H9 (cell line): Measurements from ENCODE around the gene IFT81. TPM values are rescaled to one million over a fixed set of nuclear protein-coding genes. Genes with fewer than 3 reads are reported as not detected.

ENCODE experiments used
- DNase-seq: peaks from one replicate; pipeline ENCODE4 v3.0.0-alpha.2; 2017
- H2AFZ ChIP-seq: one replicate; pipeline ENCODE4 v1.6.1; 2013; ENCODE audit warnings: mild to moderate bottlenecking, low read length, control low read depth, moderate library complexity
- H2AK5ac ChIP-seq: 2 replicates; pipeline ENCODE4 v1.6.1; 2013; ENCODE audit warnings: low read length, control low read depth, mixed read lengths; ENCODE audit not compliant: insufficient read length
- H2BK120ac ChIP-seq: one replicate; pipeline ENCODE4 v1.6.1; 2013; ENCODE audit warnings: low read depth, mild to moderate bottlenecking, low read length, control low read depth, inconsistent platforms; ENCODE audit not compliant: poor library complexity, severe bottlenecking
- H2BK12ac ChIP-seq: 2 replicates; pipeline ENCODE4 v1.6.1; 2013; ENCODE audit warnings: low read length, control low read depth, mixed read lengths, low read depth; ENCODE audit not compliant: insufficient read length
- H2BK15ac ChIP-seq: 2 replicates; pipeline ENCODE4 v1.6.1; 2013; ENCODE audit warnings: low read depth, low read length, control low read depth
- H2BK20ac ChIP-seq: one replicate; pipeline ENCODE4 v1.6.1; 2013; ENCODE audit warnings: low read depth, mild to moderate bottlenecking, low read length, control low read depth, inconsistent platforms; ENCODE audit not compliant: poor library complexity, severe bottlenecking
- H2BK5ac ChIP-seq: 2 replicates; pipeline ENCODE4 v1.6.1; 2013; ENCODE audit warnings: low read length, control low read depth, mixed read lengths; ENCODE audit not compliant: insufficient read length
- H3K14ac ChIP-seq: 2 replicates; pipeline ENCODE4 v1.6.1; 2013; ENCODE audit warnings: low read length, control low read depth; ENCODE audit not compliant: insufficient read depth
- H3K18ac ChIP-seq: 2 replicates; pipeline ENCODE4 v1.6.1; 2013; ENCODE audit warnings: low read depth, mild to moderate bottlenecking, mixed read lengths, low read length, control low read depth; ENCODE audit not compliant: insufficient read length
- H3K23ac ChIP-seq: 2 replicates; pipeline ENCODE4 v1.6.1; 2013; ENCODE audit warnings: low read length, control low read depth, mixed read lengths, low read depth; ENCODE audit not compliant: insufficient read length
- H3K23me2 ChIP-seq: 2 replicates; pipeline ENCODE4 v1.6.1; 2013; ENCODE audit warnings: low read depth, mild to moderate bottlenecking, mixed read lengths, low read length, control low read depth; ENCODE audit not compliant: insufficient read length, poor library complexity, severe bottlenecking
- H3K27ac ChIP-seq: 2 replicates; pipeline ENCODE4 v1.5.1; 2013; ENCODE audit warnings: low read length, control low read depth, mixed read lengths, low read depth; ENCODE audit not compliant: insufficient read length
- H3K27me3 ChIP-seq: 2 replicates; pipeline ENCODE4 v1.6.1; 2013; ENCODE audit warnings: low read length, control low read depth, inconsistent platforms; ENCODE audit not compliant: insufficient read depth
- H3K4ac ChIP-seq: 2 replicates; pipeline ENCODE4 v1.6.1; 2013; ENCODE audit warnings: low read depth, mild to moderate bottlenecking, control low read depth, inconsistent platforms, low read length, moderate library complexity
- H3K4me1 ChIP-seq: 2 replicates; pipeline ENCODE4 v1.6.1; 2013; ENCODE audit warnings: low read length, control low read depth, inconsistent platforms; ENCODE audit not compliant: insufficient read depth
- H3K4me2 ChIP-seq: 2 replicates; pipeline ENCODE4 v1.6.1; 2013; ENCODE audit warnings: low read length, control low read depth, mixed read lengths; ENCODE audit not compliant: insufficient read length, insufficient read depth
- H3K56ac ChIP-seq: 2 replicates; pipeline ENCODE4 v1.6.1; 2013; ENCODE audit warnings: low read depth, mild to moderate bottlenecking, mixed read lengths, low read length, control low read depth; ENCODE audit not compliant: insufficient read length
- H3K79me1 ChIP-seq: 2 replicates; pipeline ENCODE4 v1.6.1; 2013; ENCODE audit warnings: low read depth, mild to moderate bottlenecking, moderate library complexity, low read length, control low read depth, inconsistent platforms; ENCODE audit not compliant: insufficient read depth, poor library complexity, severe bottlenecking
- H3K79me2 ChIP-seq: 2 replicates; pipeline ENCODE4 v1.6.1; 2013; ENCODE audit warnings: low read length, control low read depth, inconsistent platforms; ENCODE audit not compliant: insufficient read depth
- H3K9ac ChIP-seq: 2 replicates; pipeline ENCODE4 v1.6.1; 2013; ENCODE audit warnings: low read length, control low read depth, mixed read lengths; ENCODE audit not compliant: insufficient read length; ENCODE audit errors: extremely low read depth
- H3K9me3 ChIP-seq: one replicate; pipeline ENCODE4 v1.6.1; 2013; ENCODE audit warnings: low read depth, low read length, inconsistent platforms; ENCODE audit not compliant: control insufficient read depth
- H3T11ph ChIP-seq: one replicate; pipeline ENCODE4 v1.6.1; 2013; ENCODE audit warnings: mild to moderate bottlenecking, low read length, control low read depth, inconsistent platforms
- H4K20me1 ChIP-seq: one replicate; pipeline ENCODE4 v1.6.1; 2013; ENCODE audit not compliant: control insufficient read depth, insufficient read length, insufficient read depth
- H4K5ac ChIP-seq: 2 replicates; pipeline ENCODE4 v1.6.1; 2013; ENCODE audit warnings: low read depth, mild to moderate bottlenecking, mixed read lengths, low read length, control low read depth; ENCODE audit not compliant: insufficient read length
- H4K8ac ChIP-seq: replicated peaks from 2 replicates; pipeline ENCODE4 v1.6.1; 2013; ENCODE audit warnings: low read length, control low read depth, mixed read lengths, low read depth; ENCODE audit not compliant: insufficient read length
- H4K91ac ChIP-seq: 2 replicates; pipeline ENCODE4 v1.6.1; 2013; ENCODE audit warnings: low read depth, mild to moderate bottlenecking, moderate library complexity, mixed read lengths, low read length, control low read depth; ENCODE audit not compliant: insufficient read length
- H3K27ac Mint-ChIP-seq, 3 experiments: 2 replicates in 2 of 3; 3 replicates in 1 of 3; pipeline ENCODE4 v1.8.0; 2020 to 2021; ENCODE audit warnings: mixed read lengths in 3 of 3, mild to moderate bottlenecking in 1 of 3, moderate library complexity in 1 of 3
- H3K27me3 Mint-ChIP-seq: 2 replicates; pipeline ENCODE4 v1.8.0; 2021; ENCODE audit warnings: low read depth, mild to moderate bottlenecking, moderate library complexity, mixed read lengths
- H3K36me3 Mint-ChIP-seq, 3 experiments: 2 replicates in 2 of 3; 3 replicates in 1 of 3; pipeline ENCODE4 v1.8.0; 2020 to 2021; ENCODE audit warnings: low read depth in 3 of 3, mixed read lengths in 3 of 3; ENCODE audit not compliant: insufficient read depth in 1 of 3
- H3K4me1 Mint-ChIP-seq, 2 experiments: 2 replicates each; pipeline ENCODE4 v1.8.0; 2020; ENCODE audit warnings: mixed read lengths in 2 of 2
- H3K4me3 Mint-ChIP-seq, 2 experiments: 2 replicates in 1 of 2; 3 replicates in 1 of 2; pipeline ENCODE4 v1.8.0; 2020 to 2021; ENCODE audit warnings: mild to moderate bottlenecking in 2 of 2, mixed read lengths in 2 of 2, moderate library complexity in 1 of 2
- H3K9me3 Mint-ChIP-seq, 2 experiments: 2 replicates in 1 of 2; 3 replicates in 1 of 2; pipeline ENCODE4 v1.8.0; 2020; ENCODE audit warnings: mild to moderate bottlenecking in 2 of 2, mixed read lengths in 2 of 2, moderate library complexity in 1 of 2
- CTCF ChIP-seq: fragments of 200-600 bp; sonication (generic); conservative IDR thresholded peaks from 3 replicates; pipeline ENCODE4 v1.8.0; 2021; ENCODE audit warnings: antibody characterized with exemption, mild to moderate bottlenecking
- WGBS: extraction: QIAGEN DNeasy Blood & Tissue Kit; methylation state at CpG from one replicate; pipeline ENCODE4 v1.1.7; 2013; ENCODE audit warnings: missing lambda C conversion rate, low lambda C conversion rate, mixed read lengths; ENCODE audit not compliant: insufficient read length; ENCODE audit errors: extremely low coverage; 5-methylcytosine and 5-hydroxymethylcytosine counted together
- total RNA-seq: library from RNA; stranded (reverse); gene quantifications from 2 replicates; pipeline ENCODE4 v1.2.1, GENCODE V29; 2021

Gene IFT81
- total RNA-seq, 1 experiment from 2014 or later, result 9.3 TPM

- no peak overlapping the region for H3K27ac ChIP-seq
- H3T11ph ChIP-seq, result no peak overlapping the region
- H4K8ac ChIP-seq, result no peak overlapping the region
- no peaks in the 10 kb centered on the region for H4K20me1 ChIP-seq
- H3K4ac ChIP-seq, result no peak overlapping the region
- Mint-ChIP-seq H3K27ac (no peak overlapping the region), H3K4me3 (no peak overlapping the region), H3K9me3 (no peaks in the 10 kb centered on the region), H3K4me1 (no peaks in the 10 kb centered on the region), H3K36me3 (no peaks in the 10 kb centered on the region), H3K27me3 (peaks cover 33% of the 10 kb centered on the region)
- H2BK20ac ChIP-seq, result no peak overlapping the region
- TF ChIP-seq CTCF, result no peak
- no peak overlapping the region for H4K91ac ChIP-seq
- H2BK15ac ChIP-seq, result no peak overlapping the region
- H3K9ac ChIP-seq, result no peak overlapping the region
- no peaks in the 10 kb centered on the region for H3K27me3 ChIP-seq
- H3K4me2 ChIP-seq, result no peak overlapping the region
- H2BK12ac ChIP-seq, result no peak overlapping the region
- no peaks in the 10 kb centered on the region for H3K23me2 ChIP-seq
- H2BK120ac ChIP-seq, result no peak overlapping the region
- no peak overlapping the region for H3K56ac ChIP-seq
- H3K18ac ChIP-seq, result no peak overlapping the region
- H2AFZ ChIP-seq, result no peak overlapping the region
- no peaks in the 10 kb centered on the region for H3K9me3 ChIP-seq
- DNase-seq, result no peak
- no peaks in the 10 kb centered on the region for H3K4me1 ChIP-seq
- no peak overlapping the region for H2AK5ac ChIP-seq
- WGBS, result no CpG with 5 or more reads among the region's 5 CpGs
- H4K5ac ChIP-seq, result no peak overlapping the region
- H3K23ac ChIP-seq, result no peak overlapping the region
- no peaks in the 10 kb centered on the region for H3K79me2 ChIP-seq
- no peaks in the 10 kb centered on the region for H3K79me1 ChIP-seq
- H2BK5ac ChIP-seq, result no peak overlapping the region
- no peak overlapping the region for H3K14ac ChIP-seq
Measured at GRCh38 chr12:110088936-110089335, 35.2 kb upstream of the IFT81 start.
